Hepatocyte (in vitro differentiated cells): Measurements from ENCODE around the gene RDH5.

ENCODE experiments used
- EZH2 ChIP-seq: fragments of 200-600 bp; sonication (generic); IDR thresholded peaks from 2 replicates; pipeline ENCODE4 v1.6.1; 2016; ENCODE audit warnings: antibody characterized with exemption, mild to moderate bottlenecking, borderline replicate concordance
- EZH2phosphoT487 ChIP-seq: fragments of 200-600 bp; sonication (generic); IDR thresholded peaks from one replicate; pipeline ENCODE4 v1.6.1; 2018; ENCODE audit warnings: antibody characterized with exemption, mild to moderate bottlenecking, low read depth, moderate library complexity; ENCODE audit not compliant: unreplicated experiment, severe bottlenecking
- TF ChIP-seq, protein P1 (sequence below): fragments of 200-600 bp; sonication (generic); IDR thresholded peaks from 2 replicates; pipeline ENCODE4 v1.5.1; 2016; ENCODE audit warnings: antibody characterized with exemption, mild to moderate bottlenecking; ENCODE audit not compliant: poor library complexity

DNA sequence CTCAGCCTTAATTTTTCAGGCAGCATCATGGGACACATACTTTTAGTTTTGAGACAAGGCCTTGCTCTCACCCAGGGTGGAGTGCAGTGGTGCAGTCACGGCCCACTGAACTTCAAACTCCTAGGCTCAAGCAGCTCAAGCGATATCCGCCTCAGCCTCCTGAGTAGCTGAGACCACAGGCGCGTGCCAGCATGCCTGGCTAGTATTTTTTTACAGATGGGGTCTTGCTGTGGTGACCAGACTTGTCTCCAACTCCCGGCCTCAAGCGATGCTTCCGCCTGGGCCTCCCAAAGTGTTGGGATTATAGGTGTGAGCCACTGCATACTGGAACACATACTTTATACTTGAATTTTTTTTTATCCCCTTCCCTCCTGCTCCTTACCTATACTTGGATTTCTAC, 2.8 kb downstream of the RDH5 start:
- TF ChIP-seq, protein P1, sequence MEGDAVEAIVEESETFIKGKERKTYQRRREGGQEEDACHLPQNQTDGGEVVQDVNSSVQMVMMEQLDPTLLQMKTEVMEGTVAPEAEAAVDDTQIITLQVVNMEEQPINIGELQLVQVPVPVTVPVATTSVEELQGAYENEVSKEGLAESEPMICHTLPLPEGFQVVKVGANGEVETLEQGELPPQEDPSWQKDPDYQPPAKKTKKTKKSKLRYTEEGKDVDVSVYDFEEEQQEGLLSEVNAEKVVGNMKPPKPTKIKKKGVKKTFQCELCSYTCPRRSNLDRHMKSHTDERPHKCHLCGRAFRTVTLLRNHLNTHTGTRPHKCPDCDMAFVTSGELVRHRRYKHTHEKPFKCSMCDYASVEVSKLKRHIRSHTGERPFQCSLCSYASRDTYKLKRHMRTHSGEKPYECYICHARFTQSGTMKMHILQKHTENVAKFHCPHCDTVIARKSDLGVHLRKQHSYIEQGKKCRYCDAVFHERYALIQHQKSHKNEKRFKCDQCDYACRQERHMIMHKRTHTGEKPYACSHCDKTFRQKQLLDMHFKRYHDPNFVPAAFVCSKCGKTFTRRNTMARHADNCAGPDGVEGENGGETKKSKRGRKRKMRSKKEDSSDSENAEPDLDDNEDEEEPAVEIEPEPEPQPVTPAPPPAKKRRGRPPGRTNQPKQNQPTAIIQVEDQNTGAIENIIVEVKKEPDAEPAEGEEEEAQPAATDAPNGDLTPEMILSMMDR: no peak
- no peak for TF ChIP-seq EZH2
- TF ChIP-seq EZH2phosphoT487: no peak
